H1 (cell line): ENCODE results near the gene MACROD2. TPM values are rescaled to one million over a fixed set of nuclear protein-coding genes. Genes with fewer than 3 reads are reported as not detected.

ENCODE experiments used
- EP300 ChIP-seq, 2 experiments: IDR thresholded peaks; 1 replicate in 1 of 2; 2 replicates in 1 of 2; pipeline ENCODE4 v1.6.1; 2011 to 2012; ENCODE audit warnings: low read depth in 2 of 2, low read length in 2 of 2, mild to moderate bottlenecking in 2 of 2, borderline replicate concordance in 1 of 2, inconsistent platforms in 1 of 2, moderate library complexity in 1 of 2
- GABPA ChIP-seq: IDR thresholded peaks from 2 replicates; pipeline ENCODE4 v1.6.1; 2011; ENCODE audit warnings: mild to moderate bottlenecking, low read length, moderate library complexity, borderline replicate concordance; ENCODE audit not compliant: insufficient read depth
- POU5F1 ChIP-seq: IDR thresholded peaks from 2 replicates; pipeline ENCODE4 v1.6.1; 2011; ENCODE audit warnings: low read depth, mild to moderate bottlenecking, low read length, moderate library complexity
- RFX5 ChIP-seq: IDR thresholded peaks from 2 replicates; pipeline ENCODE4 v1.6.1; 2011; ENCODE audit warnings: low read depth, low read length, improper control_type of control experiment, borderline replicate concordance
- SIX5 ChIP-seq: IDR thresholded peaks from 2 replicates; pipeline ENCODE4 v1.6.1; 2011; ENCODE audit warnings: mild to moderate bottlenecking, low read depth, low read length
- TBP ChIP-seq: IDR thresholded peaks from 2 replicates; pipeline ENCODE4 v1.6.1; 2011; ENCODE audit warnings: low read depth, low read length, improper control_type of control experiment
- polyA plus RNA-seq, 7 experiments: library from polyadenylated mRNA; depleted of rRNA in 3 of 7; stranded (reverse) in 5 of 7; unstranded in 2 of 7; fragments of >200 nt in 5 of 7; fragments of 200-250 nt in 2 of 7; gene quantifications; 1 replicate in 5 of 7; 2 replicates in 1 of 7; 4 replicates in 1 of 7; pipeline versions ENCODE4 v1.2.1 to v1.2.3, GENCODE V29; 2011 to 2013; ENCODE audit warnings: missing spikeins in 2 of 7, mixed read lengths in 2 of 7
- total RNA-seq: library from RNA; stranded (reverse); fragmentation: NEBNext Ultra II Directional; extraction: Animal tissue kit (Norgen Biotek cat#: 25700); gene quantifications from 2 replicates; pipeline ENCODE4 v1.2.1, GENCODE V29; 2021

MACROD2 gene
- total and polyA plus RNA-seq, 2 of the 8 experiments (the other 6 are each of a cell fraction or from before 2014, with no cell fraction given) = 0.70 to 3.9 TPM

DNA sequence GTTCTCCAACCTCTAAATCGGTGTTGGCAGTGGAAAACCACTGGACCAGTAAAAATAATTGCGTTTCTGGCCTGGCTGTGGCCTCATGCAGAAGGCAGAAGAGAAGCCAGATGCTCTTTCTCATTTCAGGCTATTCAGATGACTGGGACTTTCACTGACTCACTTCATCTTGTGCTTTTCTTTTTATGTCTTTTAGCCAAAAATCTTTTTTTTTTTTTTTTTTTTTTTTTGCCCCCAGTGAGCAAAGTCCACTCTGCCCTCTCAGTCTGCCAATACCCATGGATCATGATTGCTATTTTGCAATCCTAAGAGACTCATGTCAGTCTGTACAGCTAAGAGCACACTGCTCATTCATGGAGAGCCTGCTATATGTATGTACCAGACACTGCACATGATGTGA lies 1615.5 kb downstream of the MACROD2 start (continued):
- TF ChIP-seq GABPA (no peak), POU5F1 (no peak), SIX5 (no peak), EP300 (IDR thresholded peaks at IDR 0.05; ENCODE audit: borderline replicate concordance in 1 of 2, low read depth in 2 of 2, low read length in 2 of 2) (no peak), TBP (no peak), RFX5 (no peak)
